CMK (cell line): ENCODE measurements around the gene ANKRD9.
A peak's percentile ranks its signal among the peaks of the same experiment; 100 is the strongest.
"Not testable (repeated sequence)": the region's sequence is repeated elsewhere in the genome, so short reads cannot be mapped to it uniquely, and the experiment has no call there.

Experiments used
- DNase-seq: peaks from one replicate; pipeline ENCODE4 v3.0.0-alpha.2; 2010; ENCODE audit warnings: low read depth

ANKRD9 gene

DNA sequence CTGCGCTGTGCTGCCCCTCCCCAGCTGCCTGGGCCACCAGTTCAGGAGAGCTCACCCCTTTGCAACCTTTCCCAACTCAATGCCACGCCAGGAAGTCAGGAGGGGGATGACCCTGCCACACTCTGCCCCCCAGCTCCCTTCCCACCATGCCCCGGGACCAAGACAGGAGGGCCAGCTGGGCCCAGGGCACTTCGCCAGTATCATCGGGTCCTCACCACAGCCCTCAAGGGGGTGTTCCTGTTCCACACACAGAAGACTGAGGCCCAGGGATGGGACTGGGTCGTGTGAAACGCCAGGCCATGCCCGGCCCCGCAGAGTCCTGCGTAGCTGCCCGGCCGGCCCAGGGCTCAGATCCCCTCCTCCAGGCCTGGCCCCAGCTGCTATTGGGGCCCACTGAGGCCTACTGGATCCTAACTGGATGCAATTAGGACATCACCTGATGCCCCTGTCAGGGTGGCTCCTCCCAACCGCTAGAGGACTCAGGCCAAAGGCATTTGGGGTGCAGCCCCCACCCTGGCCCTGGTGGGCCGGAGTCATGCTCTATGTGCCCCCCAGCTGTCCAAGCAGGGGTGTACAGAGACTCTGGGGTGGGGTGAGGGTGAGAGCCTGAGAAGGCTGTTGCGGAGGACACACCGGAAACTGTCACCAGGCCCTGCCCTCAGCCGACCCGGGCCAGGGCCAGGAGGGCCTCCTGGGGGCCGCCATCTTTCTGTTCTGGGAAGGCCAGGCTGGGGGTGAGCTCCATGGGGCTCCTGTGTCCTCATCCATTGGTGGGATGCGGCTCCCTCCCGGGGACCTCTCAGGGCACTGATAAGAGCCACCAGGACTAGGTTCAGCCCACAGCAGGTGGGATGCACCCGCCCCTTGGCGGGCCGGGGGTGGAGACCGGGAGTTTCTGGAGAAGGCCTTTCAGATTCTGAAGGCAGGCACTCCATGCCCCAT is 29.3 kb upstream of the ANKRD9 start:
- DNase-seq: no peak

DNA sequence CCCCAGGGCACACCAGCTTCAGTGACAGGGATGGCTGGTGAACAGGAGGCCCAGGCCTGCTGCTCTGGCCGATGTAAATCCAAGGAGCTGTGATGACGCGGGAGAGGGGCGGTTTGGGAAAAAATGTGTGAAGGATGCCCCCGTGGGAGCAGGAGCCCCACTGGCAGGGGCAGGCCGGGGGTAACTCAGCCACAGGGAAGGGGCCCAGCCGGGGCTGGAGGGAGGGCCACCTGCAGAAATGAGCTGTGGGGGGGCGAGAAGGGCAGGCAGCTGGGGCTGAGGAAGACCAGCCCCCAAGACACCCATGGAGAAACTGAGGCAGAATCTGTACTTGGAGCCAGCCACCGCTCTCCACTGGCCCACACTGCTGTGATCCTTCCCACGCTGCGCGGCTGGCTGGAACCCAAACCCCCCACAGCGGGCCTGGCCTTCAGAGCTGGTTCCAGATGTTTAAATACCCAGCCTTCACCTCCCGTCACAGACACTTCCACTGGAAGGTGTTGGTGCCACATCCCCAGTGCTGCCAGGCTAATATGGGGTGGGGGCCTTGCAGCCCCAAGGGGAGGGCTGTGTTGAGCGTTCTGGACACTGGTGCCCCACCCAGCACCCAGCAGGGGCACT is 28.5 kb upstream of the ANKRD9 start:
- DNase-seq: no peak

DNA sequence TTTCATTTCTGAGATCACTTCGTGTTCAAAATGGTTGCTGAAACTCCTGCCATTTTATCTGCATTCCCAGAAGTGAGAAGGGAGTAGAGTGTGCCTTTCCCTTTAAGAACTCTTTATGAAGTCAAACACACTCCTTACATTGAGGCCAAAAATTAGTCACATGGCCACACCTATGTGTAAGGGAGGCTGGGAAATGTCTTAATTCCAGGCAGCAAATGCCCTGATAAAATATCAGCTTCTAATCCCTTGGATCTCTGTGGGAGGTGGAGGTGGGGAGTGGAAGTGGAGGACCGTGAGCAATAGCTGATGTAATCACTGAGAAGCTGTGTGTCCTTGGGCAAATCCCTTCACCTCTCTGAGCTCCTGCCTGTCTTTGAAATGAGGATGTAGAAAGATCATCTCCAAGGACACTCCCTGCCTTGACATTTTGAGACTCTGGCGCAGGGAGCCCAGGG is 22.7 kb upstream of the ANKRD9 start:
- DNase-seq: no peak

DNA sequence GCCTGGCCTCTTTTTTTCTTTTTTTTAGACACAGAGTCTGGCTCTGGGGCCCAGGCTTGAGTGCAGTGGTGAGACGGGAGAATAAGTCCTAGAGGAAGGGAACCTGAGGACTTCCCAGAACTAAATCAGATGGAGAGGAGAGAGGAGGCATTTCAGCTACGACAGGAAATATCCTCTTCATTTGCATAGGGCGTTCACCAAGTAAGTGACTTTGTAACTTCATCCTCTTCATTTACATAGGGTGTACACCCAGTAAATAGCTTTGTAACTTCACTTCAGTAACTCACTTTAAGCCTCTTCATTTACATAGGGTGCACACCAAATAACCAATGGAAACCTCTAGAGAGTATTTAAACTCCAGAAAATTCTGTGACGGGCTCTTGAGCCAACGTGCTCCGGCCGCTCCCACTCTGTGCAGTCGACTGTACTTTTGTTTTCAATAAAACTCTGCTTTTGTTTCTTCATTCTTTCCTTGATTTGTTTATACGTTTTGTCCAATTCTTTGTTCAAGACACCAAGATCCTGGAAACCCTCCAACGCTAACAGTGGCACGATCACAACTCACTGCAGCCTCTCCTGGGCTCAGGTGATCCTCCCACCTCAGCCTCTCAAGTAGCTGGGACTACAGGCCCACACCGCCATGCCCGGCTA is 21.4 kb upstream of the ANKRD9 start:
- DNase-seq: no peak

DNA sequence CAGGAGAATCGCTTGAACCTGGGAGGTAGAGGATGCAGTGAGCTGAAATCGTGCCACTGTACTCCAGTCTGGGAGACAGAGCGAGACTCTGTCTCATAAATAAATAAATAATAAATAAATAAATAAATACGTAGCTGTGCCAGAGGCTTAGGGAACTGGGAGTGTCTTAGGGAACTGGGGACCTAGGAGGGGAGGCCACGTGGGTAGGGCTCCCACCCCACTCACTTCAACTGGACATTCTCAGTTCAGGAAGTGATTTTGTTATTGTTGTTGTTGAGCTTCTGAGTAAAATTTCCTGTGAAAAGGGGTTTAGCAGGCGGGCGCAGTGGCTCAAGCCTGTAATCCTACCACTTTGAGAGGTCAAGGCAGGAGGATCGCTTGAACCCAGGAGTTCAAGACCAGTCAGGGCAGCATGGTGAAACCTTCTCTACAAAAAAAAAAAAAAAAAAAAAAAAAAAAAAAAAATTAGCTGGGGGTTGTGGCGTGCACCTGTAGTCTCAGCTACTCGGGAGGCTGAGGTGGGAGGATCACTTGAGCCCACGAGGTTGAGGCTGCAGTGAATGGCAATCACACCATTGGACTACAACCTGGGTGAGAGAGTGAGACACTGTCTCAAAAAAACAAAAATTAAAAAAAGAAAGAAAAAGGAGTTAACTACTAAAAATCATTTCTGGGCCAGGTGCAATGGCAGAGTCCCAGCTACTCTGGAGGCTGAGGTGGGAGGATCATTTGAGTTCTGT is 19.0 kb upstream of the ANKRD9 start:
- no peak for DNase-seq

DNA sequence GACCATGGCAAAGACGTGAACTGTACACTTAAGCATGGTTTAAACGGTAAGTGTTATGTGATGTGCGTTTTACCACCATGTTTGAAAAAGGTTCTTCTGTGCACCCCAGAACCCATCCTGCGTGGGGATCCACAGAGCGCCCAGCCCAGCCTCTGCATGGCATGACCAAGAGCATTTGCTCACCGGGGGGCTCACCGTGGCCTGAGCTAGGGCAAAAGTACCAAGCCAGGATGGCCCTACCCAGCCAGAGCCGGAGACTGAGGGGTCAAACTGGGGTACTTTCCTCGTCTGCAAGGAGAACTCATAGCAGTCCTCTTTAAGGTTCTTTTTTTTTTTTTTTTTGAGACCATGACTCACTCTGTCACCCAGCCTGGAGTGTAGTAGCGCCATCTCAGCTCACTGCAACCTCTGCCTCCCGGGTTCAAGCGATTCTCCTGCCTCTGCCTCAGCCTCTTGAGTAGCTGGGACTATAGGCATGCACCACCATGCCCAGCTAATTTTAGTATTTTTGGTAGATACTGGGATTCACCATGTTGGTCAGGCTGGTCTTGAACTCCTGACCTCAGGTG is 16.4 kb upstream of the ANKRD9 start:
- no peak for DNase-seq

DNA sequence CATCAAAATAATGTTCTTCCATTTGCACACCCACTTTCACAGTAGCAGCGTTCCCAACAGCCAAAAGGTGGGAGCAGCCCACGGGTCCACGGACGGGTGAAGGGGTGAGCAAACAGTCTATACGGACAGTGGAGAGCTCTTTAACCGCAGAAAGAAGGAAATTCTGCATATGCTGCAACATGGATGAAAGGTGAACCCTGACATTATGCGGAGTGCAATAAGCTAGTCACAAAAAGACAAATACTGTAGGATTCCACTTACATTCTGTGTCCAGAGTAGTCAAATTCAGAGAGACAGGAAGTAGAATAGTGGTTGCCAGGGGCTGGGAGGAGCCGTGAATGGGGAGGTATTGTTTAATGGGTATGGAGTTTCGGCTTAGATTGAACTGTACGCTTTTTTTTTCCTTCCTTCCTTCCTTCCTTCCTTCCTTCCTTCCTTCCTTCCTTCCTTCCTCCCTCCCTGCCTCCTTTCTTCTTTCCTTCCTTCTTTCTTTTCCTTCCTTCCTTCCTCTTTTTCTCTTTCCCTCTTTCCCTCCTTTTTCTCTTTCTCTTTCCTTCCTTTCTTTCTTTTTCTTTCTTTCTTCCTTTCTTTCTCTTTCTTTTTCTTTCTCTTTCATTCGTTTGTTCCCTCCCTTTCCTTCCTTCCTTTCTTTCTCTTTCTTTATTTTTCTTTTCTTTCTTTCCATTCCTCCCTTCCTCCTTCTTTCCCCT is 15.8 kb upstream of the ANKRD9 start:
- DNase-seq: no peak

DNA sequence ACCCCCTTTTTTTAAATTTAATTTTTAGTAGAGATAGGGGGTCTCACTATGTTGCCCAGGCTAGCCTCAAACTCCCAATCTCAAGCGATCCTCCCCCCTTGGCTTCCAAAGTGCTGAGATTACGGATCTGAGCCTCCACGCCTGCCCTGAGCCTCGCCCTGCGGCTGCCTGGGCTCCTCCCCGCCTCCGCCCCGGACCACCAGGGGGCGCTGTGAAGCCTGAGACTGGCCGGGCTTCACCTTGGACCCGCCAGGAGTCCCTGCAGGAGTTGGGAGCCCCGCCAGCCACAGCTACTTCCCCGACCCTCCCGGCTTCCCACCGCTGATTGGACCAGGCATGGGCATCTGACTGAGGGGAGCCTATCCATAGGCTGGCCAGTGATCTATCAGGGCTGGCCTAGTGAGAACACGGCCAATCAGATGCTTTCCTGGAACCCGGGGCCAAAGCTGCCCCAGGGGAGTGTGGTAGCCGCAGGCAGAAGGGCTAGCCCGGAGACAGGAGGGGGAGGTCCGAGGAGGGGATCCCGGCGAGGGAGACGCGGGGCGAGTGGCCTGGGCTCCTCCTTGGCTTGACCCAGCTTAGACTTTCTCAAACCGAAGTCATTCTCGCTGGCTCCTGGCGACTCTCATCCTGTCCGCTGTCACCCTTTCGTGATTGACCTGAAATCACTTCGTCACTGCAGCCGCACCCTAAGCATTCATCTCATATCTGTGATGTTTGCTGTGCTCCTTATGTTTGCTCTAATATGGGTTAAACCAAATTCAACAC is 15.1 kb upstream of the ANKRD9 start:
- peak; percentile 98 for DNase-seq

DNA sequence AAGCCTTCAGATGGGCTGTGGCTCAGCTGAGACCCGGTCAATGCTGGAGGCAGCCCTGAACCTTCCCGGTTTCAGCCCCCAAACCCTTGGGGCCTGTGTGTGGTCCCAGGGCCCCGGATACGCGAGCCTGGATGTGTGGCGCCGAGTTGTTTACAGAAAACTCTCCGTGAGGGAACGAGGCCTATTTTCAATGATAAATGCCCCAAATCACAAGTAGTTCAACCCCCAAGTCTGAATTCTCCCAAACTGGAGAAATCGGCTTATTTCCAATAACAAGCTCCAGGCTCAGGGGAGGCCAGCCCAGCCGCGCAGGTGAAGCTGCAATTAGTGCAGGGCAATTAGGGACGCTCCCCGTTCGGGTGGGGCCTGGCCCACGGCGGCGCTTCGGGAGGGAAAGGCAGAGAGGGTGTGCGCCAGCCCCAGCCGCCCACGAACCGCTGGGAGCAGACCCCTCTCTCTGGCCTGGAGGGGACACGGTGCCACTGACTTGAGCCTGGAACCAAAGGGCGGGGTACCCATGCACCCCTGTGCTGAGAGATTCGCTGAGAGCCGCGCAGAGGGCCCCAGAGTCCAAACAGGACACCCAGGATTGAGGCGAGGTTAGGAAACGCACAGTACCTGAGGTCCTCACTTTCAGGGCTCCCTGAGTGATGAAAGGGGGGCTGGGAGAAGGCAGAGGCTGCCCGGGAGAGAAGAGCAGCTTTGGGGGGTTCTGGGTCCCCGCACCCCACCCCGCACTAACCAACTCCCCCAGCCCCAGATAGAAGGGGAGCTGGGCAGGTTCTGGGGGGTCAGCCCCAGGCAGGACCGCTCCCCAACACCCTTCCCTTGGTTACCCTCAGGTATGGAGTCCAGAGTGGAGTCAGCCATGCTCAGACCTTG is 14.2 kb upstream of the ANKRD9 start:
- no peak for DNase-seq

DNA sequence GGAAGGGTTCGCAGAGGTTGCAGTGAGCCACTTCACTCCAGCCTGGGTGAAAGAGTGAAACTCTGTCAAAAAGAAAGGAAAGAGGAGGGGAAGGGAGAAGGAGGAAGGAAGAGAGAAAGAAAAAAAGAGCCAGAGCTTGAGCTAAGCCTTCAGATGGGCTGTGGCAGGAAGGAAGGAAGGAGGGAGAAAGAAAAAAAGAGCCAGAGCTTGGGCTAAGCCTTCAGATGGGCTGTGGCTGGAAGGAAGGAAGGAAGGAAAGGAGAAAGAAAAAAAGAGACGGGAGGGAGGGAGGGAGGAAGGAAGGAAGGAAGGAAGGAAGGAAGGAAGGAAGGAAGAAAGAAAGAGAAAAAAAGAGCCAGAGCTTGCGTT is 13.6 kb upstream of the ANKRD9 start:
- no peak for DNase-seq

DNA sequence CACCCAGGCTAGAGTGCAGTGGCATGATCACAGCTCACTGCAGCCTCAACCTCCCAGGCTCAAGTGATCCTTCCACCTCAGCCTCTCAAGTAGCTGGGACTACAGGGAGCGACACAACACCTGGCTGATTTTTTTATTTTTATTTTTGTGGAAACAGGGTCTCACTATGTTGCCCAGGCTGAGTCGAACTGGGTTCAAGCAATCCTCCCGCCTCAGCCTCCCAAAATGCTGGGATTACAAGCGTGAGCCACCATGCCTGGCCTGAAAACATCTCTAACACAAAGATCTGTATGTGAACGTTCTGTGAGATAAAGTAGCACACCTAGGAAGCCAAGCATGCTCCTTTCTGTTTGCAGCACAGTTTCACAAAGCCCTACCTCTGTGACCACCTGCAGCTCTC is 10.1 kb upstream of the ANKRD9 start:
- DNase-seq: not testable (repeated sequence)

DNA sequence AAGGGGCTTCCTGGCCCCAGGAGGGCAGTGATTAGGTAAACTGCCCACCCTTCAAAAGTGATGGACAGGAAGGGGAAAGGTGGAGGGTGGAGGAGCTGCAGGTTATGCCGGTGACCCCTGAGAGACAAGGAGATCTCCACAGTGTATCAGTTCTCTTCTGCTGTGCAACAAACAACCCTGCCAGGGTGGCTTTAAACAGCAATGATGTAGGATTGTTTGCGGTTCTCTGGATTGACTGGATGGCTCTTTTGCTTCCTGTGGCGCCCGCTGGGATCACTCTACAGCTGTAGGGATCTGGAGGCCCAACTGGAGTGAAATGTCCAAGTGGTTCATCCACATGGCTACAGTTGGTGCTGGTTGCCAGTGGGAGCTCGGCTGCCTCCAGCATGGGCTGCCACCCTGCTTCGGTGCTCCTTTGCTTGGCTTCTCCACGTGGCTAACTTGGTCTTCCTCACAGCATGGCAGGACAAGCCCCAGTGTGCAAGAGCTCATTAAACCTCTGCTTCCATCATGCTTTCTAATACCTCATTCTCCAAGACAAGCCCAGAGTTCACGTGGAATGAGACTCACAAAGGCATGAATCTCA is 8.6 kb upstream of the ANKRD9 start:
- DNase-seq: no peak

DNA sequence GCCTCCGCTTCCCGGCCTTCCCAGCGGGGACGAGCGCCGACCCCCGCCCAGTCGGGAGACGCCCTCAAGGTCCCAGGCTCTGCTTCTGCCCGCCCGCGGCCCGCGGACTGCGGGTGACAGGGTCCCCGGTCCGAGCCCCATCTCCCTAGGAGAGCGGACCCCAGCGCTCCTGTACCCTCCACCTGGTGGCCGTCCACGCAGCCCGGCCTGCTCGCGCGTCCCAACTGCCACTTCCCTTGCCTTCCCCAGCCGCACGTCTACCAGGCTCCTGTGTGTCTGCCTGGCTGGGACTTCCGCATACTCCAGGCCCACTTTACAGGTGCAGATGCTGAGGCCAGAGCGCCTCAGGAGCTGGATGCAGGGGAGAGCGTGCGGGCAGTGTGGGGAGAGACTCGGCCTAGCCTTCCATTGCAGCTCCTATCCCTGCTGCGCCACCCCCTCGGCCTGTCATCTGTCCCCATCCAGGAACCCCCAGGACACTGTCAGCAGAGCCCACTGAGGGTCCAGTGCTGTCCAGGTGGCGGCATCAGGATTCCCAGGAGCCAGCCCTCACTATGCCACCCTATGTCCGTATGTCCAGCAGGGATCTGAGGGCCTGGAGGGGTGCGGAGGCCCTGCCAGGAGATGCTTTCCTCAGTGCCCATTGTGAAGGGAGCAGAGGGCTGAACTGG is 8.0 kb upstream of the ANKRD9 start:
- DNase-seq: no peak

DNA sequence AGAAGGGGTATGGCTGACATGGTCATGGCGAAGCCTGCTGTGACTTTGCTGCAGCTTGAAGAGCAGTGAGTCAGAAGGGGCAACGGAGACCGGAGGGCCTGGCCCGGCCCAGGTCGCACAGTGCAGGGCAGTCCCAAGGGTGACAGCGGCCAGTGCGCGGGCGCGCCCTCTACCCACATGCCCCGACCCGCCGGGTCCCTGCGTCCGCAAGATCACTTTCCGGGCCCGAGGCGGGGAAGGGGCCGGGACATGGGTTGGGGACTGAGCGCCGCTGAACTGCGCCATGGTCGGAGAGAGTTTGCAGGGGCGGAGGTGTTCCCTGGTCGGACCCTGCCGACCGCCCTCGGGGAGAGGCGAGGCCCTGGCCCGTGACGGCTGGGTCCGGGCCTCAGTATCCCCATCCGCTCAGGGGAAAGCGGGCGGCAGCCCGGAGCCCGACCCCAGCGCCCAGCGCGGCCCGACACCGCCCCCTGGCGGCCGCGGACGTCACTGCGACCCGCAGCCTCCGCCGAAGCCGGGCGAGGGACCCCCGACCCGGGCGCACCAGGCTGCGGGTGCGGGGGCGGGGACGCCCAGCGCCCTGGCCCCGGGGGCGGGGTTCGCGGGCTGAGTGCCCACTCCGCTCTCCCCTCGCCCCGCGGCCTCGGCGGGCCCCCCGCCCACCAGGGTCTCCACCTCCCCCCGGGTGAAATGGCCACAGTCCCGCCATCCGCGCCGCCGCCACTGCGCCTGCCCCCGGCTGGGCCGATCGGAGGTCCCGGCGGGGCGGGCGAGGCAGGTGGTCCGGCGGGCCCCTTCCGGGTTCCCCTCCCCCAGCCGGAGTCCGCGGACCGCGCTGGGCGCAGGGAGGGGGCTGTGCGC is 7.2 kb upstream of the ANKRD9 start:
- DNase-seq: no peak

DNA sequence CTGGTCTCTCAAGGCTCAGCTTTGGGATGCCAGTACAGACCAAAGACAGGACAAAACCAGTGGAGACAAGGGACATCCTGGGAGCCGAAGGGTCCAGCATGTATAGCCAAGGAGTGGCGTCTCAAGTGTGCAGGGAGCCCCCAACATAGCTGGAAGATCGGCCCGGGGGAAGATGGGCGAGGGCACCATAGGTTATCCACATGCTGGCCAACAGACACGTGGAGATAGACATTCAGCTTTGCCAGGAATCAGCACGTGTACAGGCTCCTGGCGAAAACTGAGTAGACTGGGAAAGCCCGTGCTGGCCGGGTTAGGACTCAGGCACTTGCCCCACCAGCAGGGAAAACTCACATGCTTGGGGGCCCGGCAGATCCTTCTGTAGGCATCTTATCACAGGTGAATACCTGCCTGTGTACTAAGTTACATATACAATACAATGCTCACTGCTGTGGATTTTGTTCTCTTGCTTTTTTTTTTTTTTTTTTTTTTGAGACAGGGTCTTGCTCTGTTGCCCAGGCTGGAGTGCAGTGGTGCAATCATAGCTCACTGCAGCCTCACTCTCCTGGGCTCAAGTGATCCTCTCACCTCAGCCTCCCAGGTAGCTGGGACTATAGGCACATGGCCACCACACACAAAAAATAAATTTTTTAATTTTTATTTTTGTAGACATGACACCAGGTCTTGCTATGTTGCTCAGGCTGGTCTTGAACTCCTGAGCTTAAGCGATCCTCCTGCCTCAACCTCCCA is 5.6 kb upstream of the ANKRD9 start:
- no peak for DNase-seq

DNA sequence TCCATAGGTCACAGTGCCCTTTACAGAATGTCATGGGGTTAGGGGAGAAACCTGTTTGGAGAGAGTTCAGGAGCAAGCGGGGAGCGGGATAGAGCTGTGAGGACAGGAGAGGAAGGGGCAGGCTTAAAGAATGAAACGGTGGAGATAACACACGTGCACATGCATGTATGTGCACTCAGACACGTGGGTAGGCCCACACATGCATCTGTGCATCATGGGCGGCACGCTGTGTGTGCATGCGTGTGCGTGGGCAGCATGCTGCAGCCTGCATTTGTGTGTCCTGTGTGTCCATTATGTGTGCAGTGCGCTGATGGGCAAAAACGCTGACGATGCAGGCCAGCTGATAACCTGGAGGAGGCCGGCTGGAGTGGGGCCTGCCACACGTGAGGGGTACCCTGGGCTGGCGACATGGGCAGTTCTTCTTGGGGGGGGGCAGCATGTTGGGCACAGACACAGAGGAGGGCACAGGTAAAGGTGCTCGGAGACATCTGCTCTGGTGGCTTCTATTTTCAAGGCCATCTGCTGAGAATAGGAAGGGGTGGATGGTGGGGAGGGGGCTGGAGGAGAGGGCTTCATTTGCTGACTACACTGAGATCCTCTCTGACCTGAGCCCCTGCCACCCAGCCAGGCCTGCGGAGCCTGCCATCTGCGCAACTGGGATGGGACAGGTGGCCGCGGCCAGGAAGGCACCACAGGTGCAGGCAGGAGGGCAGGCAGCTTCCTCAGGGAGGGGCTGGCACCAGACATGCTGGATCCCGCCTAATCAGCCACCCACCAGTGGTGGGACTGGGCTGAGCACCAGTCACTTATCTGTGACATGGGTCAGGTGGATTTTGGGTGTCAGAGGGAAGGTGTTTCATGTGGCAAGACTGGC is 4.6 kb upstream of the ANKRD9 start:
- DNase-seq: no peak
